Testis (tissue), 3 donors: Measurements from ENCODE around the gene RIPOR3. TPM values are rescaled to one million over a fixed set of nuclear protein-coding genes. Genes with fewer than 3 reads are reported as not detected.
A peak's percentile ranks its signal among the peaks of the same experiment; 100 is the strongest.
"Not testable (repeated sequence)": the region's sequence is repeated elsewhere in the genome, so short reads cannot be mapped to it uniquely, and the experiment has no call there.

Experiments
- DNase-seq: peaks from one replicate; pipeline ENCODE4 v3.0.0-alpha.2; 2019
- H3K27ac ChIP-seq, 2 donors: fragments of 200-600 bp; sonication (generic); one replicate each; pipeline ENCODE4 v1.5.1; 2019
- H3K27me3 ChIP-seq: fragments of 200-600 bp; sonication (generic); one replicate; pipeline ENCODE4 v1.5.1; 2019
- H3K36me3 ChIP-seq: fragments of 200-600 bp; sonication (generic); one replicate; pipeline ENCODE4 v1.5.1; 2017; ENCODE audit warnings: low read depth; ENCODE audit errors: missing control alignments
- H3K4me1 ChIP-seq: fragments of 200-600 bp; sonication (generic); one replicate; pipeline ENCODE4 v1.5.1; 2019
- H3K4me3 ChIP-seq, 2 donors: fragments of 200-600 bp; sonication (generic); one replicate each; pipeline ENCODE4 v1.5.1; 2017 to 2019
- H3K9me3 ChIP-seq: fragments of 200-600 bp; sonication (generic); one replicate; pipeline ENCODE4 v1.5.1; 2017
- CTCF ChIP-seq, 3 experiments: fragments of 450-650 bp in 2 of 3; fragments of 200-600 bp in 1 of 3; sonication (generic) in 1 of 3; IDR thresholded peaks; one replicate each; pipeline ENCODE4 v1.5.1; 2016 to 2019; ENCODE audit warnings: antibody characterized with exemption in 3 of 3, mild to moderate bottlenecking in 2 of 3, moderate library complexity in 1 of 3
- POLR2A ChIP-seq: fragments of 450-650 bp; IDR thresholded peaks from one replicate; pipeline ENCODE4 v1.6.1; 2017; ENCODE audit warnings: antibody characterized with exemption, mild to moderate bottlenecking, moderate library complexity
- WGBS, 2 donors: methylation state at CpG; one replicate each; pipeline ENCODE4 v1.1.5; 2018; 5-methylcytosine and 5-hydroxymethylcytosine counted together
- intact Hi-C: fragments of 100-400 bp; cut with DNase I; formaldehyde crosslinking; loops from one replicate; pipeline ENCODE4 v1.15.1; 2023; ENCODE audit warnings: low total_unique reads
- polyA plus RNA-seq: library from polyadenylated mRNA; stranded (reverse); fragments of 350-450 nt; fragmentation: Illumina TruSeq; extraction: RNeasy Lipid Tissue Mini Kit (QIAGEN cat#74804); gene quantifications from one replicate; pipeline ENCODE4 v1.2.3, GENCODE V29; 2014; ENCODE audit warnings: low read depth, low replicate concordance; ENCODE audit not compliant: insufficient read depth
- total RNA-seq, 2 donors: library from RNA; depleted of rRNA; stranded (reverse); fragments of >200 nt; gene quantifications; one replicate each; pipeline ENCODE4 v1.2.3, GENCODE V29; 2016

RIPOR3 gene
- total and polyA plus RNA-seq, 3 donors from 2014 or later: 11.3 to 26.9 (median 22.1) TPM

GRCh38 chr20:50645253-50646068 lies 45.9 kb downstream of the RIPOR3 start:
- peak overlapping the region in 1 of 2 donors; percentile 12 for H3K4me3 ChIP-seq
- H3K4me1 ChIP-seq: peaks cover 16% of the 10 kb centered on the region
- peak; percentile 89 for DNase-seq
- WGBS, 2 donors: 32 to 47% methylated on average over 20 to 23 of the region's 23 CpGs
- intact Hi-C loops: no loop called here
- H3K27ac ChIP-seq: peak overlapping the region; percentile 41 to 54
- H3K27me3 ChIP-seq: no peaks in the 10 kb centered on the region
- TF ChIP-seq CTCF (IDR thresholded peaks at IDR 0.05) (no peak), POLR2A (no peak)
- H3K36me3 ChIP-seq: no peaks in the 10 kb centered on the region
- H3K9me3 ChIP-seq: no peaks in the 10 kb centered on the region

GRCh38 chr20:50642288-50642803 lies 49.0 kb downstream of the RIPOR3 start:
- H3K27ac ChIP-seq: no peak overlapping the region
- no peak for TF ChIP-seq POLR2A
- TF ChIP-seq CTCF (IDR thresholded peaks at IDR 0.05): no peak
- H3K9me3 ChIP-seq: no peaks in the 10 kb centered on the region
- peaks cover 16% of the 10 kb centered on the region for H3K4me1 ChIP-seq
- no peaks in the 10 kb centered on the region for H3K36me3 ChIP-seq
- H3K4me3 ChIP-seq: no peak overlapping the region
- WGBS, 2 donors: 44 to 71% methylated on average over 3 to 4 of the region's 4 CpGs
- H3K27me3 ChIP-seq: no peaks in the 10 kb centered on the region
- intact Hi-C loops: no loop called here
- DNase-seq: no peak

GRCh38 chr20:50641625-50642287 lies 49.6 kb downstream of the RIPOR3 start:
- intact Hi-C loops, H3K36me3 ChIP-seq, H3K4me3 ChIP-seq, H3K27me3 ChIP-seq, H3K27ac ChIP-seq, DNase-seq, H3K9me3 ChIP-seq: not testable (repeated sequence)
- 51 to 63% methylated on average over 9 to 10 of the region's 11 CpGs for WGBS, 2 donors
- H3K4me1 ChIP-seq: peaks cover 20% of the 10 kb centered on the region

- H3K4me3 ChIP-seq, H3K27ac ChIP-seq, H3K9me3 ChIP-seq, DNase-seq, H3K36me3 ChIP-seq, H3K27me3 ChIP-seq, intact Hi-C loops: not testable (repeated sequence)
- H3K4me1 ChIP-seq: peaks cover 16% of the 10 kb centered on the region
- WGBS, 2 donors: 50 to 66% methylated on average over 1 to 12 of the region's 20 CpGs
Measured at GRCh38 chr20:50639971-50640711, 51.2 kb downstream of the RIPOR3 start.

GRCh38 chr20:50638015-50638847 lies 53.1 kb downstream of the RIPOR3 start:
- H3K27me3 ChIP-seq, H3K4me3 ChIP-seq, H3K27ac ChIP-seq, H3K9me3 ChIP-seq, DNase-seq, H3K36me3 ChIP-seq, intact Hi-C loops: not testable (repeated sequence)
- WGBS, 2 donors: 55 to 84% methylated on average over 10 to 15 of the region's 15 CpGs
- peaks cover 16% of the 10 kb centered on the region for H3K4me1 ChIP-seq
